Ovary (tissue), 9 donors: ENCODE data around the gene MNT. TPM values are rescaled to one million over a fixed set of nuclear protein-coding genes. Genes with fewer than 3 reads are reported as not detected.

Source experiments
- DNase-seq, 5 donors: peaks; one replicate each; pipeline ENCODE4 v3.0.0-alpha.2; 2019 to 2020
- H3K27ac ChIP-seq, 2 donors: fragments of 200-600 bp; one replicate each; pipeline versions ENCODE4 v1.5.1 to v1.8.0; 2019 to 2022
- H3K27me3 ChIP-seq: fragments of 200-600 bp; one replicate; pipeline ENCODE4 v1.8.0; 2022
- H3K36me3 ChIP-seq: fragments of 200-600 bp; sonication (generic); one replicate; pipeline ENCODE4 v1.5.1; 2019
- H3K4me1 ChIP-seq: one replicate; pipeline ENCODE4 v1.8.1; 2013; ENCODE audit warnings: mild to moderate bottlenecking, moderate library complexity; ENCODE audit not compliant: insufficient read depth
- H3K4me3 ChIP-seq: fragments of 200-600 bp; sonication (generic); one replicate; pipeline ENCODE4 v1.5.1; 2017
- H3K9me3 ChIP-seq, 2 donors: fragments of 200-600 bp in 1 of 2; sonication (generic) in 1 of 2; one replicate each; pipeline versions ENCODE4 v1.5.1 to v1.8.1; 2013 to 2019; ENCODE audit warnings: mild to moderate bottlenecking in 1 of 2, moderate library complexity in 1 of 2
- CTCF ChIP-seq, 3 donors: fragments of 450-650 bp in 2 of 3; fragments of 200-600 bp in 1 of 3; IDR thresholded peaks; one replicate each; pipeline versions ENCODE4 v1.5.1 to v1.8.0; 2016 to 2022; ENCODE audit warnings: antibody characterized with exemption in 3 of 3, mild to moderate bottlenecking in 1 of 3
- EP300 ChIP-seq: sonication (generic); formaldehyde crosslinking; IDR thresholded peaks from one replicate; pipeline ENCODE4 v1.6.1; 2017; ENCODE audit warnings: antibody characterized with exemption
- POLR2A ChIP-seq: fragments of 450-650 bp; IDR thresholded peaks from one replicate; pipeline ENCODE4 v1.6.1; 2017; ENCODE audit warnings: antibody characterized with exemption, mild to moderate bottlenecking, moderate library complexity
- WGBS, 3 donors: extraction: QIAGEN DNeasy Blood & Tissue Kit in 1 of 3; methylation state at CpG; one replicate each; pipeline versions ENCODE4 v1.1.5 to v1.1.7; 2013 to 2017; 5-methylcytosine and 5-hydroxymethylcytosine counted together
- intact Hi-C, 4 donors: fragments of 100-400 bp; cut with DNase I; formaldehyde crosslinking; loops; one replicate each; pipeline versions ENCODE4 v1.11.0 to v1.15.1; 2022 to 2023
- polyA plus RNA-seq, 2 donors: library from polyadenylated mRNA; stranded (reverse); fragments of 200-250 nt in 1 of 2; fragments of 350-450 nt in 1 of 2; fragmentation: Illumina TruSeq in 1 of 2; extraction: RNeasy Lipid Tissue Mini Kit (QIAGEN cat#74804) in 1 of 2; gene quantifications; one replicate each; pipeline ENCODE4 v1.2.3, GENCODE V29; 2013 to 2014
- total RNA-seq, 7 donors: library from RNA; depleted of rRNA in 2 of 7; stranded (reverse); fragments of >200 nt in 2 of 7; fragmentation: NEBNext Ultra II Directional in 3 of 7; extraction: Animal tissue kit (Norgen Biotek cat#: 25700) in 3 of 7; gene quantifications; one replicate each; pipeline versions ENCODE4 v1.1.0 to v1.2.4, GENCODE V29; 2016 to 2023
- donor health status: DM: no; HTN: no; CAD: no; lungs with moderate emphysema.
- donor health status: DM: no; HTN: no; CAD: no.
- donor health status: Bipolar disorder and iron deficiency.
- donor health status: DM: yes; HTN: yes; CAD: no.
- donor health status: DM: no; HTN: no; CAD: no.
- donor health status: DM: yes; HTN: yes; CAD: no.

The MNT gene
- total and polyA plus RNA-seq, 9 donors, result 5.0 to 37.0 (median 24.2) TPM

GRCh38 chr17:2377659-2378058 lies 23.2 kb downstream of the MNT start:
- WGBS, 3 donors, result 71 to 77% (median 73%) methylated on average over 10 of the region's 10 CpGs
- intact Hi-C loops, result no loop called here
- no peaks in the 10 kb centered on the region for H3K27me3 ChIP-seq
- DNase-seq, result no peak
- H3K9me3 ChIP-seq, result no peaks in the 10 kb centered on the region
- H3K4me3 ChIP-seq, result no peak overlapping the region
- no peak overlapping the region for H3K27ac ChIP-seq
- TF ChIP-seq POLR2A, result no peak
- no peak for TF ChIP-seq EP300
- no peak for TF ChIP-seq CTCF (IDR thresholded peaks at IDR 0.05)
- no peaks in the 10 kb centered on the region for H3K4me1 ChIP-seq
- no peaks in the 10 kb centered on the region for H3K36me3 ChIP-seq

- TF ChIP-seq CTCF (IDR thresholded peaks at IDR 0.05) (no peak), EP300 (no peak), POLR2A (no peak)
- Histone ChIP-seq H3K36me3 (no peaks in the 10 kb centered on the region), H3K4me3 (no peak overlapping the region), H3K9me3 (no peaks in the 10 kb centered on the region), H3K27me3 (no peaks in the 10 kb centered on the region), H3K27ac (no peak overlapping the region), H3K4me1 (no peaks in the 10 kb centered on the region)
- intact Hi-C loops, result no loop called here
- no peak for DNase-seq
- WGBS, 3 donors, result 86 to 88% (median 87%) methylated on average over 14 of the region's 14 CpGs
Observed at GRCh38 chr17:2376107-2376506, 24.8 kb downstream of the MNT start.

GRCh38 chr17:2375406-2375805 lies 25.5 kb downstream of the MNT start:
- H3K36me3 ChIP-seq, result no peaks in the 10 kb centered on the region
- H3K27me3 ChIP-seq, result no peaks in the 10 kb centered on the region
- no peak for TF ChIP-seq POLR2A
- TF ChIP-seq CTCF (IDR thresholded peaks at IDR 0.05), result no peak
- TF ChIP-seq EP300, result no peak
- H3K4me1 ChIP-seq, result no peaks in the 10 kb centered on the region
- intact Hi-C loops, result no loop called here
- H3K27ac ChIP-seq, result no peak overlapping the region
- H3K9me3 ChIP-seq, result no peaks in the 10 kb centered on the region
- no peak overlapping the region for H3K4me3 ChIP-seq
- DNase-seq, result no peak
- 84 to 87% (median 84%) methylated on average over 19 of the region's 19 CpGs for WGBS, 3 donors

GRCh38 chr17:2374549-2375285 lies 26.1 kb downstream of the MNT start:
- TF ChIP-seq CTCF (IDR thresholded peaks at IDR 0.05) (no peak), POLR2A (no peak), EP300 (no peak)
- WGBS, 3 donors, result 46 to 69% (median 67%) methylated on average over 11 of the region's 11 CpGs
- Histone ChIP-seq H3K4me3 (no peak overlapping the region), H3K36me3 (no peaks in the 10 kb centered on the region), H3K4me1 (no peaks in the 10 kb centered on the region), H3K9me3 (no peaks in the 10 kb centered on the region), H3K27me3 (no peaks in the 10 kb centered on the region), H3K27ac (no peak overlapping the region)
- no peak for DNase-seq
- intact Hi-C loops, result loop anchor here in 1 of 4 donors (5.0 kb wide), 1 partner anchor 438 kb away; no protein-coding TSS in a partner anchor
